Subcutaneous abdominal adipose tissue (tissue), 5 donors: ENCODE measurements around the gene MAPK8IP3.

Source experiments
- H3K27ac ChIP-seq: one replicate; pipeline ENCODE4 v1.7.0; 2013; ENCODE audit warnings: low read depth, mild to moderate bottlenecking, inconsistent platforms, low read length, moderate library complexity
- H3K27me3 ChIP-seq, 5 donors: one replicate each; pipeline ENCODE4 v1.7.0; 2013; ENCODE audit warnings: low read length in 5 of 5, inconsistent platforms in 1 of 5; ENCODE audit not compliant: control insufficient read depth in 5 of 5, insufficient read depth in 4 of 5
- H3K36me3 ChIP-seq, 5 donors: one replicate each; pipeline ENCODE4 v1.7.0; 2013; ENCODE audit warnings: low read length in 5 of 5; ENCODE audit not compliant: control insufficient read depth in 5 of 5, insufficient read depth in 5 of 5
- H3K4me1 ChIP-seq, 5 donors: one replicate each; pipeline ENCODE4 v1.7.0; 2013; ENCODE audit warnings: low read length in 5 of 5, mild to moderate bottlenecking in 3 of 5, moderate library complexity in 1 of 5; ENCODE audit not compliant: control insufficient read depth in 5 of 5, insufficient read depth in 5 of 5
- H3K4me3 ChIP-seq, 5 donors: one replicate each; pipeline ENCODE4 v1.7.0; 2013; ENCODE audit warnings: low read length in 5 of 5, low read depth in 1 of 5
- H3K9ac ChIP-seq, 5 donors: one replicate each; pipeline ENCODE4 v1.7.0; 2013; ENCODE audit warnings: low read length in 5 of 5, mild to moderate bottlenecking in 4 of 5, moderate library complexity in 3 of 5
- H3K9me3 ChIP-seq, 5 donors: one replicate each; pipeline ENCODE4 v1.7.0; 2013; ENCODE audit warnings: low read length in 5 of 5; ENCODE audit not compliant: control insufficient read depth in 5 of 5
- donor health status: healthy.
- donor health status: healthy.
- donor health status: healthy.
- donor health status: healthy.
- donor health status: healthy.

MAPK8IP3 gene

GRCh38 chr16:1743376-1744337 lies 37.7 kb downstream of the MAPK8IP3 start:
- no peak overlapping the region for H3K9ac ChIP-seq
- H3K27me3 ChIP-seq, result peaks cover 0 to 10% (median 0%) of the 10 kb centered on the region in 5 donors
- peaks cover 0 to 17% (median 0%) of the 10 kb centered on the region in 5 donors for H3K4me1 ChIP-seq
- H3K9me3 ChIP-seq, result no peaks in the 10 kb centered on the region
- H3K36me3 ChIP-seq, result peaks cover 0 to 82% (median 68%) of the 10 kb centered on the region in 5 donors
- H3K4me3 ChIP-seq, result no peak overlapping the region
- no peak overlapping the region for H3K27ac ChIP-seq

- H3K4me1 ChIP-seq, result peaks cover 0 to 9% (median 0%) of the 10 kb centered on the region in 5 donors
- no peak overlapping the region for H3K4me3 ChIP-seq
- H3K27me3 ChIP-seq, result peaks cover 0 to 6% (median 0%) of the 10 kb centered on the region in 5 donors
- H3K9me3 ChIP-seq, result no peaks in the 10 kb centered on the region
- H3K36me3 ChIP-seq, result peaks cover 0 to 89% (median 74%) of the 10 kb centered on the region in 5 donors
- no peak overlapping the region for H3K9ac ChIP-seq
- H3K27ac ChIP-seq, result no peak overlapping the region
Measured at GRCh38 chr16:1744338-1744840, 38.4 kb downstream of the MAPK8IP3 start.

GRCh38 chr16:1745181-1745899 lies 39.3 kb downstream of the MAPK8IP3 start:
- Histone ChIP-seq H3K27ac (no peak overlapping the region), H3K9ac (no peak overlapping the region), H3K9me3 (no peaks in the 10 kb centered on the region), H3K27me3 (no peaks in the 10 kb centered on the region), H3K4me1 (no peaks in the 10 kb centered on the region), H3K36me3 (peaks cover 0 to 90% (median 75%) of the 10 kb centered on the region in 5 donors), H3K4me3 (no peak overlapping the region)

- Histone ChIP-seq H3K4me1 (no peaks in the 10 kb centered on the region), H3K9me3 (no peaks in the 10 kb centered on the region), H3K36me3 (peaks cover 0 to 89% (median 76%) of the 10 kb centered on the region in 5 donors), H3K4me3 (no peak overlapping the region), H3K27me3 (no peaks in the 10 kb centered on the region), H3K27ac (no peak overlapping the region), H3K9ac (no peak overlapping the region)
Measured at GRCh38 chr16:1745900-1746692, 40.1 kb downstream of the MAPK8IP3 start.

GRCh38 chr16:1746693-1747195 lies 40.7 kb downstream of the MAPK8IP3 start:
- H3K9me3 ChIP-seq, result no peaks in the 10 kb centered on the region
- H3K4me3 ChIP-seq, result no peak overlapping the region
- H3K9ac ChIP-seq, result no peak overlapping the region
- H3K27ac ChIP-seq, result no peak overlapping the region
- H3K27me3 ChIP-seq, result no peaks in the 10 kb centered on the region
- peaks cover 0 to 88% (median 77%) of the 10 kb centered on the region in 5 donors for H3K36me3 ChIP-seq
- no peaks in the 10 kb centered on the region for H3K4me1 ChIP-seq

GRCh38 chr16:1747934-1748333 lies 41.9 kb downstream of the MAPK8IP3 start:
- Histone ChIP-seq H3K9me3 (no peaks in the 10 kb centered on the region), H3K36me3 (peaks cover 0 to 92% (median 86%) of the 10 kb centered on the region in 5 donors), H3K27me3 (no peaks in the 10 kb centered on the region), H3K4me3 (no peak overlapping the region), H3K4me1 (no peaks in the 10 kb centered on the region), H3K27ac (no peak overlapping the region), H3K9ac (no peak overlapping the region)

- Histone ChIP-seq H3K4me3 (no peak overlapping the region), H3K9me3 (no peaks in the 10 kb centered on the region), H3K9ac (no peak overlapping the region), H3K4me1 (no peaks in the 10 kb centered on the region), H3K27me3 (no peaks in the 10 kb centered on the region), H3K36me3 (peaks cover 0 to 85% (median 76%) of the 10 kb centered on the region in 5 donors), H3K27ac (no peak overlapping the region)
Measured at GRCh38 chr16:1749152-1750117, 43.4 kb downstream of the MAPK8IP3 start.

- H3K9ac ChIP-seq, result no peak overlapping the region
- H3K4me1 ChIP-seq, result no peaks in the 10 kb centered on the region
- H3K27me3 ChIP-seq, result no peaks in the 10 kb centered on the region
- no peak overlapping the region for H3K4me3 ChIP-seq
- H3K27ac ChIP-seq, result no peak overlapping the region
- H3K9me3 ChIP-seq, result no peaks in the 10 kb centered on the region
- peaks cover 0 to 79% (median 69%) of the 10 kb centered on the region in 5 donors for H3K36me3 ChIP-seq
Measured at GRCh38 chr16:1751946-1752345, 46.0 kb downstream of the MAPK8IP3 start.
